ENCODE data around the gene GPRC5D.

The GPRC5D gene

GRCh38 chr12:12936983-12937491 lies 14.9 kb downstream of the GPRC5D start:
- DNase-seq (ENCODE audit: low read depth in 2 of 2): no peak

- DNase-seq (ENCODE audit: low read depth in 2 of 2): no peak
These were observed 17.4 kb downstream of the GPRC5D start for GRCh38 chr12:12934556-12934955.

- no peak for DNase-seq (ENCODE audit: low read depth in 2 of 2)
These were observed 18.2 kb downstream of the GPRC5D start for GRCh38 chr12:12933742-12934141.

GRCh38 chr12:12930633-12931219 lies 21.2 kb downstream of the GPRC5D start:
- DNase-seq (ENCODE audit: low read depth in 2 of 2): no peak

GRCh38 chr12:12929696-12930095 lies 22.3 kb downstream of the GPRC5D start:
- DNase-seq (ENCODE audit: low read depth in 2 of 2): no peak

- DNase-seq (ENCODE audit: low read depth in 2 of 2): peak in 1 of 2 donors; percentile 10
These were observed 24.5 kb downstream of the GPRC5D start for GRCh38 chr12:12927211-12928079.

- DNase-seq (ENCODE audit: low read depth in 2 of 2): no peak
These were observed 25.3 kb downstream of the GPRC5D start for GRCh38 chr12:12926571-12927071.

- DNase-seq (ENCODE audit: low read depth in 2 of 2): no peak
These were observed 26.6 kb downstream of the GPRC5D start for GRCh38 chr12:12925388-12925787.

GRCh38 chr12:12924169-12924568 lies 27.8 kb downstream of the GPRC5D start:
- no peak for DNase-seq (ENCODE audit: low read depth in 2 of 2)

- DNase-seq (ENCODE audit: low read depth in 2 of 2): no peak
These were observed 29.0 kb downstream of the GPRC5D start for GRCh38 chr12:12922978-12923377.

GRCh38 chr12:12922191-12922616 lies 29.8 kb downstream of the GPRC5D start:
- DNase-seq (ENCODE audit: low read depth in 2 of 2): no peak

GRCh38 chr12:12919666-12920435 lies 32.1 kb downstream of the GPRC5D start:
- DNase-seq (ENCODE audit: low read depth in 2 of 2): no peak

GRCh38 chr12:12918781-12919389 lies 33.1 kb downstream of the GPRC5D start:
- DNase-seq (ENCODE audit: low read depth in 2 of 2): no peak

- no peak for DNase-seq (ENCODE audit: low read depth in 2 of 2)
These were observed 34.5 kb downstream of the GPRC5D start for GRCh38 chr12:12917517-12917916.

GRCh38 chr12:12916135-12916944 lies 35.6 kb downstream of the GPRC5D start:
- peak; percentile 78 to 80 for DNase-seq (ENCODE audit: low read depth in 2 of 2)

GRCh38 chr12:12915656-12916055 lies 36.3 kb downstream of the GPRC5D start:
- no peak for DNase-seq (ENCODE audit: low read depth in 2 of 2)

GRCh38 chr12:12912711-12913110 lies 39.3 kb downstream of the GPRC5D start:
- no peak for DNase-seq (ENCODE audit: low read depth in 2 of 2)

GRCh38 chr12:12909995-12910420 lies 42.0 kb downstream of the GPRC5D start:
- DNase-seq (ENCODE audit: low read depth in 2 of 2): no peak

GRCh38 chr12:12909228-12909994 lies 42.6 kb downstream of the GPRC5D start:
- no peak for DNase-seq (ENCODE audit: low read depth in 2 of 2)

- DNase-seq (ENCODE audit: low read depth in 2 of 2): no peak
These were observed 43.3 kb downstream of the GPRC5D start for GRCh38 chr12:12908711-12909110.

Measured in activated CD4-positive, alpha-beta T cell treated with anti-CD3 and anti-CD28 coated beads for 24 hours (primary cell).